ENCODE data around the gene PSMA7.

PSMA7 gene

GRCh38 chr20:62128502-62128901 is 14.7 kb downstream of the PSMA7 start:
- in situ Hi-C loops (cut with MboI; ENCODE audit: low pct_unique_long_range_greater_than_20kb, low sequenced_read_pairs, unreplicated experiment), result no loop called here
- DNase-seq (ENCODE audit: low spot score), result no peak
- no peak for TF ChIP-seq CTCF (IDR thresholded peaks at IDR 0.05; ENCODE audit: extremely low read depth, insufficient read depth, missing control alignments)

DNA sequence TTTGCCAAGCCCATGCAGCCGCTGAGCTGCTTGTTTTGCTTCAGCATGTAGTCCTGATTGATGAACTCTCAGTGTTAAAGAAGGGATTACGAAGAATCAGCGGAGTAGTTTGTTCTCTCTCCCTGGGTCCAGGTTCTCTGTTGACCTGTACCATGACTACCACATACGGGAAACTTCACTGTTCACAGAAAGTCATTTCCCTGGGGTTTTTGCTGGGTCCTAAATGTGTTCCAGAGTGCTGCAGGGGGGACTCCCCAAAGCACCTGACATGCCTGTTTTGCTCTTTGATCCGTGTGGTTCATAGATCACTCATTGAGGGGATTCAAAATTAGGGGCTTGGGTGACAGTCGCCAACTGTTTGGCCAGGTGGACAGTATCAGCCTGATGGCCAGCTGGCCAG is 15.4 kb downstream of the PSMA7 start:
- no peak for DNase-seq (ENCODE audit: low spot score)
- in situ Hi-C loops (cut with MboI; ENCODE audit: low pct_unique_long_range_greater_than_20kb, low sequenced_read_pairs, unreplicated experiment), result no loop called here
- no peak for TF ChIP-seq CTCF (IDR thresholded peaks at IDR 0.05; ENCODE audit: extremely low read depth, insufficient read depth, missing control alignments)

DNA sequence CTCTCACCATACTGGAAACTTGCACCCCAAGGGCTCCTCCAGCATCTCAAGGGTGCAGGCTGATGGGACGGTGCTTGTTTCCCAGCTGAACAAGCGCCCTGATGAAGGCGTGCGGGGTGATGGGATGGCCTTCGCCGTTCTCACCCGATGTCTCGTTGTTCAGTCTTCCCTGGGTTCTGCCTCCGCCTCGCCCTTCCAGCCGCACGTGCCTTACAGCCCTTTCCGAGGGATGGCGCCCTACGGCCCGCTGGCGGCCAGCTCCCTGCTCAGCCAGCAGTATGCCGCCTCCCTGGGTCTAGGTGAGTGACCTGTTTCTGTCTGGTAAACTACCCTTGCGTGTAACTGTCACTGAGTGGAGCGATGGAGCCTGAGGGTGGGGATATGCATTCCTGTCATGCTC is 17.1 kb downstream of the PSMA7 start:
- in situ Hi-C loops (cut with MboI; ENCODE audit: low pct_unique_long_range_greater_than_20kb, low sequenced_read_pairs, unreplicated experiment), result no loop called here
- no peak for DNase-seq (ENCODE audit: low spot score)
- TF ChIP-seq CTCF (IDR thresholded peaks at IDR 0.05; ENCODE audit: extremely low read depth, insufficient read depth, missing control alignments), result no peak

DNA sequence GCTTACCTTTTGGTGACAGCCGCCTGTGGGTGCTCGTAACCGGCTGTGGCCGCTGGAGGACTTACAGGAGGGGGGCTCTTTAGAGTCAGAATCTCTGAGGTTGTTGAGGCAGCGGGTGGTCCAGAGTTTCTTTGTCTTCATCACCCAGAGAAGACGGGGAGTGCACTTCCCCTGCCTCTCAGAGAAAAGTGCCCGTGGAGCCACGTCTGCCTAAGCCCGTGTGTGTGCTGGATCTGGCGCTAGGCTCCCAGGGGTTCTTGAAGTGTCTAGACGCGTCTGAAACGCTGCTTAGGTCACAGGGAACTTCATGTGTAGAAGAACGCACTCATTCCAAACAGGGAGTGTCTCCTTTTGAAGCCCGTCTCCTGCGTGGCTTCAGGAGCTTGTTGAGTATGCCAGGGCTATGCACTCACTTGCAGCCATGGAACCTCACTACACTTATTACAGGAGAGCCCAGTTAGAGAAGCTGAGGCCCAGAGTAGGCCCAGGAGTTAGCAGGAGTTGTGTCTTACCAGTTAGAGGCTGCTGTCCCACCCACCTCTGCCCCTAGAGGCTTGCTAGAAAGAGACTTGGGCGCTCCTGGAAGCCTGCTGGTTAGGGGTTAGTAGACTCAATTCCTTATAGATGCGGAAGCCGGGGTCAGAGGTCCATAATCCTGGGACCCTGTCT is 19.6 kb downstream of the PSMA7 start:
- in situ Hi-C loops (cut with MboI; ENCODE audit: low pct_unique_long_range_greater_than_20kb, low sequenced_read_pairs, unreplicated experiment), result no loop called here
- TF ChIP-seq CTCF (IDR thresholded peaks at IDR 0.05; ENCODE audit: extremely low read depth, insufficient read depth, missing control alignments), result no peak
- DNase-seq (ENCODE audit: low spot score), result no peak

DNA sequence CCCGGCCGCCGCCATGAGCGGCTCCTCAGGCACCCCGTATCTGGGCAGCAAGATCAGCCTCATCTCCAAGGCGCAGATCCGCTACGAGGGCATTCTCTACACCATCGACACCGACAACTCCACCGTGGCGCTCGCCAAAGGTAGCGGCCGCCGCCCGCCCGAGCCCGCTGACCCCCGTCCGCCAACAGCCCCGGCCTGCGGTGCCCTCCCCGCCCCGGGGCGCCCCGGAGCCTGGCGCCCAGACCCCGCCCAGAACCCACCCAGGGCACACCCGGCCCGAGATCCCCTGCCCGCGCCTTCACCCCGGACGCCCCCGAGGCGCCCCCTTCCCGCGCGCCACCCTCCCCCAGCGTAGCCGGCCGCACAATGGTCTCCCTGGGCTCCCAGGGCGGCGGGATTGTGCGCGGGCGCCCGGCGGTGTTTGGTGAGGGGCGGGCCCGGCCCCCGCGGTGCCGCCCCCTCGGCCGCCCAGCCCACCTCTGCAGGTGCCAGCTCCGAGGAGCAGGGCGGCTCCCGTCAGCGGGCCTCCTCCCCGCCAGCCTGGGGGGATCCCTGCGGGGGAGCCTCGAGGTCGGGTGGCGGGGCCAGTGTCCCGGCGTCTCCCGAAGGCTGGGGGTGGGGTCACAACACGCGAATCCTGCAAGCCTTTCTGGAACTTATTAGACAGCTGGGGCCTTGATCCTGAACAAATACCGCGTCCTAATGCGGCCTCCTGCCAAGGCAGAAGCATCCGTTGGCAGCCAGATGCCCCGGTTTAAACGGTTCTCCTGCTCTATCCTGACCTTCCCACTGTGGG is 20.3 kb downstream of the PSMA7 start:
- peak; percentile 71 for DNase-seq (ENCODE audit: low spot score)
- in situ Hi-C loops (cut with MboI; ENCODE audit: low pct_unique_long_range_greater_than_20kb, low sequenced_read_pairs, unreplicated experiment), result no loop called here
- no peak for TF ChIP-seq CTCF (IDR thresholded peaks at IDR 0.05; ENCODE audit: extremely low read depth, insufficient read depth, missing control alignments)

DNA sequence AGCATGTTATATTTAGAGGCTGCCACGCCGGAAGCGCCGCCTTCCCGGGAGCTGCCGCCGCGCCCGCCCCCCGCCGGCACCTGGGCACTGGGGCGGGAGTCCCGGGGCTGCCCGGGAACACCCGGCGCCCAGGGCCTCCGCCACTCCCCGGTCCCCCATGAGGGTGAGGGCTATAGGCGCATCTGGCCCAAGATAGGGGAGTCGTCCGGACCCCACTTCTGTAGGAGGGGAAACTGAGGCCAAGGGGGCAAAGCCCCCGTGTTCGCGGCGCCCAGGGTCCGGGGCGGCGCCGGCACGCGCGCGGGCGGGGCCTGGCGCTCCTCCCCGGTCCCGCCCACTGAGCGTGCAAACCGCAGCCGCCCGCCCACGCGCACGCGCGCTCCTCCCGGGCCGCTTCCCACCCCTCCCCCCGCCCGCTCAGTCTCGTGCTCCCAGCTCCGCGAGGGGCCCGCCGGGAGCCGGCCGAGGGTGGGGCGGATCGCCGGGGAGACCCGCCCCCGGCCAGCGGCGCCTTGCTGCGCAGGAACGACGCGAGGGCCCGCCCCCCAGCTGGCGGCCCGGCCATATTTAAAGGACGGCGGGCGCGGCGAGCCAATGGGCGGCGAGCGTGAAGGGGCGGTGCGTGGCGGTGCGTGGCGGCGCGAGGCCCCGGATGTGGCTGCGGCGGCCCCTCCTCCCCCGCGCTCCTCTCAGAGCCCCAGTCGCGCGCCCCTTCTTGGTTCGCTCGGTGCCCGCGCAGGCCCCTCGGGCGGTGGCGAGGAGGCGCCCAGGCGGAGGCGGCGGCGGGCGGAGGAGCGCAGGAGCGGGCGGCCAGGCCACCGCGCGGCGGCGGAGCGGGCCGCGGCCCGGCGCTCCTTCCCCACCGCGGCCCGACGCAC is 21.2 kb downstream of the PSMA7 start, which contains the start of gene LSM14B:
TSS of gene LSM14B (plus strand) at position 700 of the 878 bp plus-strand sequence. CDS start 192 bp downstream, outside the sequence.
- in situ Hi-C loops (cut with MboI; ENCODE audit: low pct_unique_long_range_greater_than_20kb, low sequenced_read_pairs, unreplicated experiment), result no loop called here
- DNase-seq (ENCODE audit: low spot score), result peak; percentile 100
- no peak for TF ChIP-seq CTCF (IDR thresholded peaks at IDR 0.05; ENCODE audit: extremely low read depth, insufficient read depth, missing control alignments)

Measured in GM13977 (cell line).